HEK293 (cell line): Measurements from ENCODE around the gene SCOC.

Experiments used
- KLF7 ChIP-seq: fragments of 450-650 bp; formaldehyde crosslinking; IDR thresholded peaks from 2 replicates; pipeline ENCODE4 v1.5.1; 2016; ENCODE audit warnings: missing biosample characterization, missing genetic modification characterization, borderline replicate concordance
- OVOL3 ChIP-seq: fragments of 450-650 bp; formaldehyde crosslinking; IDR thresholded peaks from 2 replicates; pipeline ENCODE4 v1.5.1; 2016; ENCODE audit warnings: missing biosample characterization, missing genetic modification characterization
- SALL2 ChIP-seq: fragments of 450-650 bp; formaldehyde crosslinking; IDR thresholded peaks from 2 replicates; pipeline ENCODE4 v1.5.0; 2017; ENCODE audit warnings: missing biosample characterization, mild to moderate bottlenecking, missing genetic modification characterization, borderline replicate concordance
- SCRT2 ChIP-seq: fragments of 450-650 bp; formaldehyde crosslinking; IDR thresholded peaks from 2 replicates; pipeline ENCODE4 v1.5.1; 2016; ENCODE audit warnings: missing biosample characterization, missing genetic modification characterization
- SP7 ChIP-seq: fragments of 450-650 bp; formaldehyde crosslinking; IDR thresholded peaks from 2 replicates; pipeline ENCODE4 v1.5.1; 2016; ENCODE audit warnings: missing biosample characterization, missing genetic modification characterization
- TRIM28 ChIP-seq: IDR thresholded peaks from 2 replicates; pipeline ENCODE4 v1.6.1; 2011; ENCODE audit warnings: low read length, control low read depth, borderline replicate concordance
- ZFP69B ChIP-seq: fragments of 450-650 bp; formaldehyde crosslinking; IDR thresholded peaks from 2 replicates; pipeline ENCODE4 v1.5.1; 2016; ENCODE audit warnings: missing biosample characterization, missing genetic modification characterization
- ZNF19 ChIP-seq: fragments of 450-650 bp; formaldehyde crosslinking; IDR thresholded peaks from 2 replicates; pipeline ENCODE4; 2016; ENCODE audit warnings: missing biosample characterization, missing genetic modification characterization, low read depth
- ZNF24 ChIP-seq: fragments of 450-650 bp; formaldehyde crosslinking; IDR thresholded peaks from 2 replicates; pipeline ENCODE4 v1.5.1; 2016; ENCODE audit warnings: missing biosample characterization, missing genetic modification characterization
- ZNF341 ChIP-seq: fragments of 450-650 bp; formaldehyde crosslinking; IDR thresholded peaks from 2 replicates; pipeline ENCODE4; 2016; ENCODE audit warnings: low read depth, missing biosample characterization, missing genetic modification characterization
- ZNF391 ChIP-seq: fragments of 450-650 bp; formaldehyde crosslinking; IDR thresholded peaks from 2 replicates; pipeline ENCODE4 v1.5.1; 2016; ENCODE audit warnings: low read depth, missing biosample characterization, missing genetic modification characterization, borderline replicate concordance
- ZNF473 ChIP-seq: fragments of 450-650 bp; formaldehyde crosslinking; IDR thresholded peaks from 2 replicates; pipeline ENCODE4 v1.5.1; 2017; ENCODE audit warnings: missing biosample characterization, missing genetic modification characterization
- ZNF571 ChIP-seq: fragments of 450-650 bp; formaldehyde crosslinking; IDR thresholded peaks from 2 replicates; pipeline ENCODE4 v1.5.0; 2017; ENCODE audit warnings: missing biosample characterization, missing genetic modification characterization
- ZNF623 ChIP-seq: fragments of 450-650 bp; formaldehyde crosslinking; IDR thresholded peaks from 2 replicates; pipeline ENCODE4 v1.5.1; 2016; ENCODE audit warnings: missing biosample characterization, missing genetic modification characterization
- ZNF626 ChIP-seq: fragments of 450-650 bp; sonication (Bioruptor Pico); formaldehyde crosslinking; IDR thresholded peaks from 2 replicates; pipeline ENCODE4 v1.5.1; 2018; ENCODE audit warnings: missing biosample characterization, missing genetic modification characterization, inconsistent platforms
- ZNF629 ChIP-seq: fragments of 450-650 bp; formaldehyde crosslinking; IDR thresholded peaks from 2 replicates; pipeline ENCODE4 v1.5.1; 2017; ENCODE audit warnings: missing biosample characterization, missing genetic modification characterization
- ZNF658 ChIP-seq: fragments of 450-650 bp; formaldehyde crosslinking; IDR thresholded peaks from 2 replicates; pipeline ENCODE4; 2016; ENCODE audit warnings: missing biosample characterization, missing genetic modification characterization
- ZNF660 ChIP-seq: fragments of 450-650 bp; IDR thresholded peaks from 2 replicates; pipeline ENCODE4 v1.5.1; 2018; ENCODE audit warnings: missing biosample characterization, mild to moderate bottlenecking, missing genetic modification characterization
- ZNF677 ChIP-seq: fragments of 450-650 bp; IDR thresholded peaks from 2 replicates; pipeline ENCODE4 v1.5.0; 2018; ENCODE audit warnings: missing biosample characterization, mild to moderate bottlenecking, missing genetic modification characterization, moderate library complexity
- ZNF777 ChIP-seq: fragments of 450-650 bp; formaldehyde crosslinking; IDR thresholded peaks from 2 replicates; pipeline ENCODE4 v1.5.1; 2017; ENCODE audit warnings: missing biosample characterization, missing genetic modification characterization, borderline replicate concordance
- ZXDB ChIP-seq: fragments of 450-650 bp; formaldehyde crosslinking; IDR thresholded peaks from 2 replicates; pipeline ENCODE4 v1.5.1; 2016; ENCODE audit warnings: missing biosample characterization, missing genetic modification characterization
- TF ChIP-seq, protein P1 (sequence below): fragments of 450-650 bp; formaldehyde crosslinking; IDR thresholded peaks from 2 replicates; pipeline ENCODE4 v1.5.1; 2016; ENCODE audit warnings: missing biosample characterization, missing genetic modification characterization
- TF ChIP-seq, protein P2 (sequence below): fragments of 450-650 bp; formaldehyde crosslinking; conservative IDR thresholded peaks from 2 replicates; pipeline ENCODE4 v1.5.1; 2016; ENCODE audit warnings: low read depth, missing biosample characterization, missing genetic modification characterization
- TF ChIP-seq, protein P3 (sequence below): fragments of 450-650 bp; formaldehyde crosslinking; IDR thresholded peaks from 2 replicates; pipeline ENCODE4 v1.5.1; 2017; ENCODE audit warnings: missing biosample characterization, missing genetic modification characterization
- TF ChIP-seq, protein P4 (sequence below): fragments of 450-650 bp; formaldehyde crosslinking; IDR thresholded peaks from 2 replicates; pipeline ENCODE4; 2016; ENCODE audit warnings: missing biosample characterization, missing genetic modification characterization
- TF ChIP-seq, protein P5 (sequence below): fragments of 450-650 bp; formaldehyde crosslinking; IDR thresholded peaks from 2 replicates; pipeline ENCODE4 v1.5.1; 2017; ENCODE audit warnings: missing biosample characterization, missing genetic modification characterization
- TF ChIP-seq, protein P6 (sequence below): fragments of 450-650 bp; formaldehyde crosslinking; IDR thresholded peaks from 2 replicates; pipeline ENCODE4 v1.5.1; 2016; ENCODE audit warnings: missing biosample characterization, missing genetic modification characterization
- TF ChIP-seq, protein P7 (sequence below): fragments of 450-650 bp; formaldehyde crosslinking; IDR thresholded peaks from 2 replicates; pipeline ENCODE4 v1.5.1; 2017; ENCODE audit warnings: missing biosample characterization, missing genetic modification characterization

Gene SCOC

DNA sequence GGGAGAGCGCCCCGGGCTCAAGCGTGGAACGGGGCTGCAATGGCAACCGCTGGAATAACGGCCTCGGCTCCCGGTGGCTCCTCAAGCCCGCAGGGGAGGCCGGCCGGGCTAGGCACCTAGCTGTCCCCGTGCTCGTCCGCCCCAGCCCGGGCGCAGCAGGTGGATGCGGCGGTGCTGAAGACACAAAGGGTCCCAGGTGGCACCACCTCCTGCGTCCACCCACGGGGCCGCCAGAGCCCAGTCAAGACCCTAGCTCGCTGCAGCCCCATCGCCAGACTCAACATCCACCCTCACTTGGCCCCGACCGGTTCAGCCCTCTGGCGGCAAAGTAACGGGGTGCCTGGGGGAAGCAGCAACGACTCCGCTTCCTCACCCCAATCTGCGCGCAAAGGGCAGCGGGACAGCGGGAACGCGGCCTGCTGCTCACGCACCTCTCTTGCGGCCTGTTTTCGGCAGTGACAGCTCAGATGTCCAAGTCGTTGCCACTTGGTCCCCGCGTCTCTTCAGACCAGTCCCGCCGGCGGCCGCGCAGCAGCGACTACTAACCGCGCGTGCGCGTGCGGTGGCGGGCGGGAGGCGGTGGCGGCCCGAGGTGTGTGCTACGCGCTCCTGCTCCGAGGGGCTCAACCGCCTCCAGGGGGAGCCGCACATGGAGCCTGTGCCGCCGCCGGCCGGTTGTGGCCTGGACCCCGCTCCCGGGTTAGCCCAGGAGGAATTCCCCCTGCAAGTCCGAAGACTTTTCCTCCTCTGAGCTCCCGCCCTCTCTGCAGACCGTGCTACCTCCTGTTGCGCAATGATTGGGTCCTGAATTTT is 53.9 kb downstream of the SCOC start, which contains the start of gene CLGN (continued):
- TF ChIP-seq, protein P1, sequence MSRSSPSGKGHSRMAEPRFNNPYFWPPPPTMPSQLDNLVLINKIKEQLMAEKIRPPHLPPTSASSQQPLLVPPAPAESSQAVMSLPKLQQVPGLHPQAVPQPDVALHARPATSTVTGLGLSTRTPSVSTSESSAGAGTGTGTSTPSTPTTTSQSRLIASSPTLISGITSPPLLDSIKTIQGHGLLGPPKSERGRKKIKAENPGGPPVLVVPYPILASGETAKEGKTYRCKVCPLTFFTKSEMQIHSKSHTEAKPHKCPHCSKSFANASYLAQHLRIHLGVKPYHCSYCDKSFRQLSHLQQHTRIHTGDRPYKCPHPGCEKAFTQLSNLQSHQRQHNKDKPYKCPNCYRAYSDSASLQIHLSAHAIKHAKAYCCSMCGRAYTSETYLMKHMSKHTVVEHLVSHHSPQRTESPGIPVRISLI, result no peak
- 0 out of 2 replicates have a peak, but pooled peaks have one; percentile 16 for TF ChIP-seq ZNF629 (tag by site-specific recombination)
- TF ChIP-seq ZNF623, result no peak
- no peak for TF ChIP-seq ZNF473 (tag by site-specific recombination)
- no peak for TF ChIP-seq ZNF626 (tag by site-specific recombination)
- peak; percentile 65; the same call in 1 of the 2 replicates for TF ChIP-seq ZNF660 (tag by site-specific recombination)
- TF ChIP-seq, protein P2, sequence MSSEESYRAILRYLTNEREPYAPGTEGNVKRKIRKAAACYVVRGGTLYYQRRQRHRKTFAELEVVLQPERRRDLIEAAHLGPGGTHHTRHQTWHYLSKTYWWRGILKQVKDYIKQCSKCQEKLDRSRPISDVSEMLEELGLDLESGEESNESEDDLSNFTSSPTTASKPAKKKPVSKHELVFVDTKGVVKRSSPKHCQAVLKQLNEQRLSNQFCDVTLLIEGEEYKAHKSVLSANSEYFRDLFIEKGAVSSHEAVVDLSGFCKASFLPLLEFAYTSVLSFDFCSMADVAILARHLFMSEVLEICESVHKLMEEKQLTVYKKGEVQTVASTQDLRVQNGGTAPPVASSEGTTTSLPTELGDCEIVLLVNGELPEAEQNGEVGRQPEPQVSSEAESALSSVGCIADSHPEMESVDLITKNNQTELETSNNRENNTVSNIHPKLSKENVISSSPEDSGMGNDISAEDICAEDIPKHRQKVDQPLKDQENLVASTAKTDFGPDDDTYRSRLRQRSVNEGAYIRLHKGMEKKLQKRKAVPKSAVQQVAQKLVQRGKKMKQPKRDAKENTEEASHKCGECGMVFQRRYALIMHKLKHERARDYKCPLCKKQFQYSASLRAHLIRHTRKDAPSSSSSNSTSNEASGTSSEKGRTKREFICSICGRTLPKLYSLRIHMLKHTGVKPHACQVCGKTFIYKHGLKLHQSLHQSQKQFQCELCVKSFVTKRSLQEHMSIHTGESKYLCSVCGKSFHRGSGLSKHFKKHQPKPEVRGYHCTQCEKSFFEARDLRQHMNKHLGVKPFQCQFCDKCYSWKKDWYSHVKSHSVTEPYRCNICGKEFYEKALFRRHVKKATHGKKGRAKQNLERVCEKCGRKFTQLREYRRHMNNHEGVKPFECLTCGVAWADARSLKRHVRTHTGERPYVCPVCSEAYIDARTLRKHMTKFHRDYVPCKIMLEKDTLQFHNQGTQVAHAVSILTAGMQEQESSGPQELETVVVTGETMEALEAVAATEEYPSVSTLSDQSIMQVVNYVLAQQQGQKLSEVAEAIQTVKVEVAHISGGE (tag by site-specific recombination), result peak; percentile 43; the same call in 1 of the 2 replicates
- TF ChIP-seq, protein P3, sequence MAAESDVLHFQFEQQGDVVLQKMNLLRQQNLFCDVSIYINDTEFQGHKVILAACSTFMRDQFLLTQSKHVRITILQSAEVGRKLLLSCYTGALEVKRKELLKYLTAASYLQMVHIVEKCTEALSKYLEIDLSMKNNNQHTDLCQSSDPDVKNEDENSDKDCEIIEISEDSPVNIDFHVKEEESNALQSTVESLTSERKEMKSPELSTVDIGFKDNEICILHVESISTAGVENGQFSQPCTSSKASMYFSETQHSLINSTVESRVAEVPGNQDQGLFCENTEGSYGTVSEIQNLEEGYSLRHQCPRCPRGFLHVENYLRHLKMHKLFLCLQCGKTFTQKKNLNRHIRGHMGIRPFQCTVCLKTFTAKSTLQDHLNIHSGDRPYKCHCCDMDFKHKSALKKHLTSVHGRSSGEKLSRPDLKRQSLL (tag by site-specific recombination), result peak; percentile 99
- TF ChIP-seq, protein P4, sequence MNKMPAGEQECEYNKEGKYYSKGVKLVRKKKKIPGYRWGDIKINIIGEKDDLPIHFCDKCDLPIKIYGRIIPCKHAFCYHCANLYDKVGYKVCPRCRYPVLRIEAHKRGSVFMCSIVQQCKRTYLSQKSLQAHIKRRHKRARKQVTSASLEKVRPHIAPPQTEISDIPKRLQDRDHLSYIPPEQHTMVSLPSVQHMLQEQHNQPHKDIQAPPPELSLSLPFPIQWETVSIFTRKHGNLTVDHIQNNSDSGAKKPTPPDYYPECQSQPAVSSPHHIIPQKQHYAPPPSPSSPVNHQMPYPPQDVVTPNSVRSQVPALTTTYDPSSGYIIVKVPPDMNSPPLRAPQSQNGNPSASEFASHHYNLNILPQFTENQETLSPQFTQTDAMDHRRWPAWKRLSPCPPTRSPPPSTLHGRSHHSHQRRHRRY (tag by site-specific recombination), result no peak
- TF ChIP-seq, protein P5, sequence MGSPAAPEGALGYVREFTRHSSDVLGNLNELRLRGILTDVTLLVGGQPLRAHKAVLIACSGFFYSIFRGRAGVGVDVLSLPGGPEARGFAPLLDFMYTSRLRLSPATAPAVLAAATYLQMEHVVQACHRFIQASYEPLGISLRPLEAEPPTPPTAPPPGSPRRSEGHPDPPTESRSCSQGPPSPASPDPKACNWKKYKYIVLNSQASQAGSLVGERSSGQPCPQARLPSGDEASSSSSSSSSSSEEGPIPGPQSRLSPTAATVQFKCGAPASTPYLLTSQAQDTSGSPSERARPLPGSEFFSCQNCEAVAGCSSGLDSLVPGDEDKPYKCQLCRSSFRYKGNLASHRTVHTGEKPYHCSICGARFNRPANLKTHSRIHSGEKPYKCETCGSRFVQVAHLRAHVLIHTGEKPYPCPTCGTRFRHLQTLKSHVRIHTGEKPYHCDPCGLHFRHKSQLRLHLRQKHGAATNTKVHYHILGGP (tag by site-specific recombination), result no peak
- TF ChIP-seq TRIM28, result peak; percentile 28; the same call in 1 of the 2 replicates
- no peak for TF ChIP-seq ZNF24 (tag by site-specific recombination)
- TF ChIP-seq ZXDB (tag by site-specific recombination), result peak; percentile 49; the same call in 1 of the 2 replicates
- TF ChIP-seq ZNF571 (tag by site-specific recombination), result no peak
- 0 out of 2 replicates have a peak, but pooled peaks have one; percentile 22 for TF ChIP-seq SP7
- TF ChIP-seq OVOL3 (tag by site-specific recombination), result 0 out of 2 replicates have a peak, but pooled peaks have one; percentile 30
- TF ChIP-seq, protein P6, sequence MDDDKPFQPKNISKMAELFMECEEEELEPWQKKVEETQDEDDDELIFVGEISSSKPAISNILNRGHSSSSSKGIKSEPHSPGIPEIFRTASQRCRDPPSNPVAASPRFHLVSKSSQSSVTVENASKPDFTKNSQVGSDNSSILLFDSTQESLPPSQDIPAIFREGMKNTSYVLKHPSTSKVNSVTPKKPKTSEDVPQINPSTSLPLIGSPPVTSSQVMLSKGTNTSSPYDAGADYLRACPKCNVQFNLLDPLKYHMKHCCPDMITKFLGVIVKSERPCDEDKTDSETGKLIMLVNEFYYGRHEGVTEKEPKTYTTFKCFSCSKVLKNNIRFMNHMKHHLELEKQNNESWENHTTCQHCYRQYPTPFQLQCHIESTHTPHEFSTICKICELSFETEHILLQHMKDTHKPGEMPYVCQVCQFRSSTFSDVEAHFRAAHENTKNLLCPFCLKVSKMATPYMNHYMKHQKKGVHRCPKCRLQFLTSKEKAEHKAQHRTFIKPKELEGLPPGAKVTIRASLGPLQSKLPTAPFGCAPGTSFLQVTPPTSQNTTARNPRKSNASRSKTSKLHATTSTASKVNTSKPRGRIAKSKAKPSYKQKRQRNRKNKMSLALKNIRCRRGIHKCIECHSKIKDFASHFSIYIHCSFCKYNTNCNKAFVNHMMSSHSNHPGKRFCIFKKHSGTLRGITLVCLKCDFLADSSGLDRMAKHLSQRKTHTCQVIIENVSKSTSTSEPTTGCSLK (tag by site-specific recombination), result no peak
- no peak for TF ChIP-seq ZNF391 (tag by site-specific recombination)
- TF ChIP-seq KLF7 (tag by site-specific recombination), result no peak
- TF ChIP-seq SCRT2 (tag by site-specific recombination), result peak; percentile 81
- TF ChIP-seq, protein P7, sequence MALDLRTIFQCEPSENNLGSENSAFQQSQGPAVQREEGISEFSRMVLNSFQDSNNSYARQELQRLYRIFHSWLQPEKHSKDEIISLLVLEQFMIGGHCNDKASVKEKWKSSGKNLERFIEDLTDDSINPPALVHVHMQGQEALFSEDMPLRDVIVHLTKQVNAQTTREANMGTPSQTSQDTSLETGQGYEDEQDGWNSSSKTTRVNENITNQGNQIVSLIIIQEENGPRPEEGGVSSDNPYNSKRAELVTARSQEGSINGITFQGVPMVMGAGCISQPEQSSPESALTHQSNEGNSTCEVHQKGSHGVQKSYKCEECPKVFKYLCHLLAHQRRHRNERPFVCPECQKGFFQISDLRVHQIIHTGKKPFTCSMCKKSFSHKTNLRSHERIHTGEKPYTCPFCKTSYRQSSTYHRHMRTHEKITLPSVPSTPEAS (tag by site-specific recombination), result no peak
- TF ChIP-seq ZNF677 (tag by site-specific recombination), result no peak
- TF ChIP-seq ZNF658 (tag by site-specific recombination), result no peak
- 0 out of 2 replicates have a peak, but pooled peaks have one; percentile 15 for TF ChIP-seq ZNF777
- TF ChIP-seq ZNF341 (tag by site-specific recombination), result no peak
- TF ChIP-seq ZNF19 (tag by site-specific recombination), result no peak
- 0 out of 2 replicates have a peak, but pooled peaks have one; percentile 8 for TF ChIP-seq ZFP69B (tag by site-specific recombination)
- no peak for TF ChIP-seq SALL2 (tag by site-specific recombination)
